ENCODE measurements around the gene IL25.

IL25 gene

DNA sequence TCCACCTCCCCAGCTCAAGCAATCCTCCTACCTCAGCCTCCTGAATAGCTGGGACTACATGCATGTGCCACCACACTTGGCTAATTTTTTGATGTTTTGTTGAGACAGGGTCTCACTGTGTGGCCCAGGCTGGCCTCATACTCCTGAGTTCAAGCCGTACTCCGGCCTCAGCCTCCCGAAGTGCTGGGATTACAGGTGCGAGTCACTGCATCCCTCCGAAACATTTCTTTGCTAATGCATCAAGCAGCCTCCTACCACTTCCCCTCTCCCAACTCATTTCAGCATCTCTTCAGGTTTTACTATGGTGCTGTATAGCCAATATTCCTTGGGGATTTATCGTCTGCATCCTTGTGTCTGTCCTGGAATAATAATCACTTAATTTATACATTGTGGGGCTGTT lies 17.6 kb upstream of the IL25 start:
- DNase-seq = no peak

DNA sequence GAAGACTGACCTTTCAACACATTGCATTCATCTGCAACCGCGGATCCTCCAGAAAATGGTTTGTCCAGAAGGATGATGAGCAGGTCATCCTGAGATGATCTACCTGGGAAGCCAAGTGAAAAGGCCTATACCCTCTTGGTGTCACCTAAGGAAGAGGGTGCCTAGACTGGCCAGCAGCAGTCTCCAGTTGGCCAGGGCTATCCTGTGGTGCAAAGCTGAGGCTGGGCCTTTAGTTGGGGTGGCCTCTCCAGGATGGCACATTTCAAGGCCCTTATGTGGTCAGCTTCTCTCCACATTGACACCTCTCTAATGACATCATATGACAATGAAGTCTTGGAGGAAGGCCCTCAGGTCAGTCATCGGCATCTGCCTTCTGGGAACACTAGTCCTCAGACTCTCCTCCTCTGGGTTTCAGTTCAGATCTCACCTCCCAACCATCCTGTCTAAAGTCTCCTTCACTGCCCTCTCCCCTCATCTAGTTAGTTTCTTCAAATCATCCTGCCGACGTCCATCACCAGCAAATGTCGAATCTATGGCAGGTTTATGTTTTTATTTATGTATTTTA lies 16.7 kb upstream of the IL25 start:
- DNase-seq = no peak

DNA sequence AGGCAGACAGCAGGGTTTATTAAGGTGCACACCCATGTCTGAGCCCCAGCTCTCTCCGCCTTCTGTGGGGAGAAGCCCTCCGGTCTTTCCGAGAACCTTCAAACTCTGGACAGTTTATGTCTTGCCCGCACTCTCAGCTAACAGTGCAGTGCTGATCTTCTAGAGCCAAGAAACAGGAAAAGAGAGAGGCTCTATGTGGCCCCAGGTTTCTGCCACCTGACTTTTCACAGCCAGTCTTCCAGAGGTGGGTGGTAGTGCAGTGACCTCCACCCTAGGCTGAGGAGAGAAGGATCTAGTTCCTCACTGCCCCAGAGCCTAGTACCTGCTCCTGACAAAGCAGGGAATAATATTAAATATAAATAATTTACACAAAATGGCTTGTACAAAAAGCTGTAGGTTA lies 15.9 kb upstream of the IL25 start:
- DNase-seq = no peak

DNA sequence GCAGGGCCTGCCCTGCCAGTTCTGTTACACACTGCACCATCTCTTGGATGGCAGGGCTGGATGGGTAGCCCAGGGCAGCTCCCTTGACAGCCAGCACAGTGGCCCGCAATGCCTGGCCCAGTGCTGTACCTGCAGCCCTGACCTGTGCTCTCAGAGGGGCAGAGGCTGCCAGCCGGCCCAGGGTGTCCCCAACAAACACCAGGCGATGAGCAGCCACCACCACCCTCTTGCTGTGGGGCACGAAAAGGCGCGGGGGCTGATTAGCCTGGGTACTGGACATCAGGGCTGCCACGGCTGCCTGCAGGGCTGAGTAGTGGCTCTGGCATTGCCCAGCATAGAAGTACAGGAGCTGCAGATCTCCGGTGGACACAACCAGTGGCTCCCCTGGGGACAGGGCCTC lies 15.3 kb upstream of the IL25 start:
- DNase-seq = no peak

DNA sequence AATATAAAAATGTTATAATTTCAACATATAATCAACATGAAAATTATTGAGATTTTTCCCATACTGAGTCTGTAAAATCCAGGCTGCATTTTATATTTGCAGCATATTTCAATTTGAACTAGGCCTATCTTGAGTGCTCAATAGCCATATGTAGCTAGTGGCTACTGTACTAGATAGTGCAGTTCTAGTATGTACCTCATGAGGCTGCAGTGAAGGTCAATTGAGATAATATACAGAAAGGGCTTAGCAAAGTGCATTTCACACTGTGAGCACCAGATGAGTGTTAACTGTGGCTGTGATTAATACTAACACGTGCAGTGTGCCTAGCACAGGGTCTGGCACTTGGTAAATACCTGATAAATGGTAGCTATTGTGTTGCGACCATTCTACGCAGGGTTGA lies 14.6 kb upstream of the IL25 start:
- DNase-seq = no peak

DNA sequence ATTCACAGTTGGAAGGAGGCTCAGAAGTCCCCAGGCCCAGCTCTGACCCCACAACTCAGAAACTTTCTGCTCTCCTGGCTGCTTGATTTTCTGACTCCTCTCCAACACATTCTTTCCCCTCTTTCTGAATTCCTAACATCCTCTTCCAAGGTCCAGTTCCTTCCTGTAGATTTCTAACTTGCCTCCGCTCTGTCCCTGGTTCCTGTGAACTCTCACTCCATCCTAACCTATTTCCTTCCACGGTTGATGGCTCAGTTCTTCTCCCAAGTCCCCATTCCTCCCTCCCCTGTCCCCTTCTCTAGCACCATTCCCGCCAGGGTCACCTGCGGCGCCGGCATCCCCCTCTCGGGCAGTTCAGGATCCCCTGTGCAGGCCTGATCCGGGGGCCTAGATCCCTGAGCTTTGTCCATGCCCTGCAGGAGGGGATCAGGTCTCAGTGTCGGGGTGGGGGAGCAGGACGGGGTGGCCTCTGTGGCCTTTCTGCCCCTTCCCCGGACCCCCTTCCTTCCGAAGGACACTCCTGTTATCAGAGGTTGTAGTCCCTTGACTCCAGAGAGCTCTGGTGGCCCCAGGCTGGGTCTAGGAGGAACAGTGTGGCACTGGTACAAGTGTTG lies 13.9 kb upstream of the IL25 start:
- DNase-seq = no peak

DNA sequence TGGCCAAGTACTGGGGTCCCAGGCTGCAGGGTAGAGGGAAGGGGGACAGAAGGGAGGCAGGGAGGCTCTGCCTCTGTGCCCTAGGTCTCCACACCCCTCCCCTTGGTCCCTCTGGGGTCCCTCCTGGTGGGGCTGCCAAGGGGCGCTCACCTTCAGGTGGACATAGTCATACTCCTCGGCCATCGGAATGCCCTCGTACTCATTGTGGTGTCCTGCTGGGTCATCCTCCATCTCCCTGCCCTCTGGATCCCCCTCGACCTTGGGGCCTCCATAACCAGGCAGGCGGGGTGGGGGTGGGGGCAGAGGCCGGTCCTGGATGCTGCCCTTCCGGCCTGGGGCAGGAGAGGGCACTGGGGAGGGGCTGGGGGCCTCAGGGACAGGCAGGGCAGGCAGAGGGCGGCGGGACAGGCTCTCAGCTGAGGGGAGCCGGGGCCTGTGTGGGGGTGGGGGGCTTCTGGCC lies 13.4 kb upstream of the IL25 start:
- DNase-seq = no peak

DNA sequence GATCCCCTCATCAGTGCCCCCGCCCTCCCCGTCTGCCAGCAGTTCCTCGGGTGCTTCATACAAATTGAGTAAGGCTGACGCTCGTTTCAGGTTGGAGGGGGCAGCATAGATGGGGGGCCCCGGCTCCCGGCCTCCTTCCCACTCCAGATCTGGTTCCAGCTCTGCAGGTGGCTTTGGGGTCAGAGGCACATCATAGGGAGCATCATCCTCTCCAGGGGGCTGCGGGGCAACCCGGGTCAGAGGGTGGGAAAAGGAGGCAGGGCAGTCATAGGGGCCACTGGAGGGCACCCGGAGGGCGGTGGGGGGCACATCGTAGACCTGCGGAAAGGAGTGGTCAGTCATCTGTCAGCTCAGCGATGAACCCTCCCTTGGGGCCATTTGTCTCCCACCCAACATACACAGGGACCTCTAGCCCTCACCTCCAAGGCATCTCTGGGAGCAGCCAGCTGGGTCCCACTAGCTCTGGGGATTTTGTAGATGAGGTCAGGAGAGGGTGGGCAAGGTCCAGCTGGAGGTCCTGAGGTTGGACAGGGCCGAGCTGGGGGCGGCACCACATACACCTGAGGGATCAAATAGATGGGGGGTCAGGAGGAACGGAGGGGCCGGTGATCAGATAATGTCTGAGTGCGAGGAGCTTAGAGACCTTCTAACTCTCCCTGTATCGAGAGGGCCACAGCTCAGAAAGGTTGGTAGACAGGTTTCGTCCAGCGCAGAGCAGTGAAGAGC lies 12.7 kb upstream of the IL25 start:
- DNase-seq = no peak

DNA sequence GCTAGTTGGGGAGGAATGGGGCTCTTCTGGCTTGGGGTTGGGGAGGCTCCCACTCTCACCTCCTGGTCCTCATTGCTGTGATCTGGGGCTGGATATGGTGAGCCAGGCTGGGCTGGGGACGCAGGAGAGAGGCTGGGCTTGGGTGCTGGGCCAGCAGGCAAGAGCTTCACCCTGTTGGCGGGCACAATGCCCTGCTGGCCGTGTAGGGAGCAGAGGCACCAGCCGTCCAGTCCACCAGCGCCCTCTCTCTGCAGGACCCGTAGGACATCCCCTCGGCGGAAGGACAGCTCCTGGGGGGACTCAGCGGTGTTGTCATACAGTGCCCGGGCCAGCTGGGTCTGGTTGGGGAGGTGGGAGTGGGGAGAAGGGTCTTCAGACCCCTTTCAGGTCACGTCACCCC lies 12.1 kb upstream of the IL25 start:
- DNase-seq = no peak

DNA sequence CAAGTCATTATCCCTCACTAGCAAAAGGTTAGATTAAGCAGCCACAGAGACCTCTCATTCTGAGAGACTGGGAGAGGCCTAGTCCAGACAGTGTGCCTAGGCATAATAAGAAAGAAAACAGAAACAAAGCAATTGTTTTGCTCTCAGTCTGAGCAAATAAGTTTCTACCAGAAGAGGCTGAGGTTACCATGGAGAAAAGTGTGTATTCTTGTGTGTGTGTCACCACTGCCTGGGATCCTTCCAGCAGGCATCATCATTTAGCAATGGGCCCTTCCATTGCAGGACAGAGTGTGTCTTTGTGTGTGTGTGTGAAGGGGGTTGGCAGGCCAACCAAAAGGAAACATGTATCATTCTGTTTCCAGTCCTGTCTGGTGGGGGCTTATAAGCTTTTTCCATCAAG lies 11.3 kb upstream of the IL25 start:
- DNase-seq = no peak

DNA sequence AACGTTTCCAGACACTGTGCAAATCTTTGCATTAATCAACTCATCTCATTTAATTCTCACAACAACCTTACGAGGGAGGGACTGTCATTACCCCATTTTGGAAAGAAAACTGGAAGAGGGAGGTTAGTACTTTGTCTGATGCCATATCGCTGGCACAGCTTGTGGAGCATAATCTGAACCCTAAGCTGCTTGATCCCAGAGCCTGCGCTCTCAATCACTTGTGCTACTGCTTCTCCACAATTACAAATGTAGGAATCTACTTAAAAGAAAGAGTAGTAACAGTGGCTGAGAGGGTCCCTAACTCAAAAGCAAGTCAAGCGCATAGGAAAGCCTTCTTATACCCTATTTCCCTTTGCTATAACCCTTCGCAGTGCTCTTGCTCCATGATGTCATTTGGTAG lies 10.8 kb upstream of the IL25 start:
- no peak for DNase-seq

DNA sequence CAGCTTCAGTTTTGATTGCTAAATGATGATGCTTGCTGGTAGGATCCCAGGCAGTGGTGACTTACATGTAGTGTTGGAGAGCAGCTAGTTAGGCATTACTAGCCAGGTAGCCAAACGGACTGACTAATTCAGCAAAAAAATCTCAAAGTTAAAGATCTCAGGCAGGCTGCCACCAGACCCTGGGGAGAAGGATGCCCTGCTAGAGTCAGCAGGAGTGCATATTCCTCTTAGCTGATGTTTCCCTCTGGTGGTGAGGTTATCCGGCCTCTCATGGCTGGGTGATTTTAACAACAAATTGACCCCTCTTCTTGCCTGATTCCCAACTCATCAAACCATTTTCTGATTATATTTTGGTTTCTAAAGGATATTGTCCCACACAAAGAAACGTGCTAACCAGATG lies 10.4 kb upstream of the IL25 start:
- DNase-seq = no peak

DNA sequence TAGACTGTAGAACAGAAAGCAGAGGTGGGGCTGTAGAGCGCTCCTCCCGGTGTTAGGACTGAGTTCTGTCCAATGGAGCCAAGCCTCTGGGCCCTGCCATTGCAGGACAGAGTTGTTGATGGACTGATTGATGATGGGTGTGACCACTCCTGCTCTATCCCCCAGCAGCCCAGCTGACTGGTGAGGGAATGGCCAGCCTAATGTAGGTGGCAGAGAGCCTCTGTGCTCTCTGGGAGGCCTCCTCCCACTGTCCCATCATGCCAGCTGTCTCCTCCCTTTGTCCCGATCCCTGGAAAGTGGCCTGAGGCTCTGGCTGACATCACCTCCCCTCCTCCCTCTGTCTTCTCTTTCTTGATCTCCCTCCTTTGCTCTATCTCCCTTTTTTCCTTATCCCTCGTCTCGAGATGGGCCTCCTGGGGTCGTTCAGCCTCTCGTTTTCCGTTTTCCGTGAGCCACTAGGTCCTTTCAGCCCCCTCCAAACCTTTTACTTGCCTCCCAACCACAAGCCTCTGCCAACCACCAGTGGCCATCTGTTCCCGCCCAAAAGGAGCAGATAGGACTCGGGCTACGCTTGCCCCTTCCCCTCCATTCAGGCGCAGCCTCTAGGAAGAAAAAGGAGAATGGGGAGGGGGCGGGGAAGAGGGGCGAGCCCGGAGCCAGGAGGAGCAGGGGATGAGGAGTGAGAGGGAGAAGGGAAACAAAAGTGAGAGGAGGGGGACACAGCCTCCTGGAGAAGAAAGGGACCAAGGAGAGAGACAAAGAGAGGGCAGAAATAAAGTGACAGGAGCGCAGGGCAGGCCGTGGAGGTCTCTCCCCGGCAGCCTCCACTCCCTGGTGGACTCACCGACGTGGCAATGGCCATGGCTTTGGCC lies 8.2 kb upstream of the IL25 start:
- peak; percentile 48 for DNase-seq

DNA sequence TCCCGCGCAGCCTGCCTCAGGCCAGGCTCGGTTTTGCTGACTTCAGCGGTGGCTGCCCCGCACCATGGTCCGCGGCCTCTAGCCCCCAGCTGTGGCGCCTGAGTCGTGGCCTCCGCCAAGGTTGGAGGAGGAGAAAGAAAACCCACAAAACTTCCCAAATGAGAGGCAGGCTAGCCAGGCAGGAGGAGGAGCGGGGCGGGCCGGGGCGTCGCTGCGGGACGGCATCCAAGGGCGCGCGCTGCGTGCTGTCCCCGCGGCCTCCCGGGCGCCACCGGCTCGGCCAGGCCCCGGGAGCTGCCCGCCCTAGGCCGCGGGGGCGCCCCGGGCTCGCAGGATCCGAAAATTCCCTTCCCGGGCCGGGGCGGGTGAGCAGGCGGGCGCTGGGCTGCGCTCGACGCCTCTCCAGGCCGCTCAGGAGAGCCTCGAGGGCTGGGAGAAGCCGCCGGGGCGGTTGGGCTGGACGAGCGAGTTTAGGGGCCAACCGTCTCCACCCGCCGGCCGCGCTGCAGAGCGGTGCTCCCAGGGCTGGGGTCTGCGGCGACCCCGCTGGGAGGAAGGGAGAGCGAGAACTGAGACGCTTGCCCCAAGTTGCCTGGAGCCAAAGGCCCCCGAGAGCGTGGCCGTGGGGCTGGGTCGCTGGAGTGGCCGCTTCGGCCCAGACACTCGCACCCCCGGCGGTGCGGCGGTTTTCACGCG lies 7.4 kb upstream of the IL25 start, which contains the start of gene EFS:
TSS of gene EFS (minus strand) at position 137 of the 696 bp plus-strand sequence. CDS start 147 bp downstream, outside the sequence.
- DNase-seq = no peak

DNA sequence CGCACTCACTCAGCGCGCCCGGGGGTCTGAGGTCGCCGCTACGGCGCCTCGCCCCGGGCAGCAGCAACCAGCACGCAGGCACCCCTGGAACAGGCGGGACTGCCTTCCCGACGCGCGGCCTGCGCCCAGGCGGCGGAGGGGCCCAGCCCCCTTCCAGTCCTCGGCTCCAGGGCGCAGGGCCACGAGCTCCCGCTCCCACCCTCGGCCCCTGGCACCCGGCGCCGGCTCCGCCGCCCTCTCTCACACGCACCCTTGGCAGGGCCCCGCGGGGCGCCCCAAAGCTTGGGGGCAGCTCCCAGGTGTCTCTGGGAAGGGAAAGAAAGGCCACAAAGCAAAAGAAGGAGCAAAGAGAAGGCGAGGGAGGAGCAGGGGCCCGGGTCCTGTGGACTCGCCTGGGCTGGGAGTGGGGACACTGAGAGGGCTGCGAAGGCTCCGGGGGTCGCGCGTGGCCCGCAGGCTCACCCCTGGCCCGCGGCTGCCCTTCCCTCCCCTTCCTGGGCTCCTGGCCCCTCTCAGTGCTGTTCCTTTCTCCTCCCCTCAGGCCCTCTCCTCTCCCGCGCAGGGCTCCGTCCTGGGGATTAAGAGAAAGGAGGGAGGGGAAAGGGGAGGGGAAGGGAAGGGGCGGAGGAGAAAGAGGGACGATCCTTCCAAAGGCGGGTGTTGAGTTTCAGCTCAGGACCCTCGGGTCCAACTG lies 6.7 kb upstream of the IL25 start:
- peak; percentile 86 for DNase-seq

DNA sequence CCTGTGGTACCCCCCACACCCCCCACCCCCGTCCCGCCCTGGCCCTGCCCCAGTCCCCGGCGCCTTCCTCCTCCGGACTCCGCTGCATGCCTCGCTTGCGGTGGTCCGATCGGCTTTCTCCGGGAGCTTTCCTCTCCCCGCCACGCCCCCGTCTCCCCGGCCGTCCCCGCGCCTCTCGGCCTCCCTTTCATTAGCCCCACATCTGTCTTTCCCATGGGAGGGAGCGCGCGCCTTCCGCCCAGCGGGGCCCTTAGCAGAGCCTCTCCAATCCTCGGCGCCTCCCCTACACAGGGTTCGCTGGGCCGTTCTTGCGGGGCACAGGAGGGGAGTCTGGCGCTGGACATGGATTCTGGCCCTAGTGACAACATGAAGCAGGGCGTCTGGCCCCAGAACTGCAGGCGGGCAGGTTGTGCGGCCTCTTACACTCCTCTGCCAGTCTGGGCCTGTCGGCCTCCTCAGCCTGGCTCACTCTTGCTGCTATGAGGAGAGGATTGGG lies 6.1 kb upstream of the IL25 start:
- DNase-seq = peak; percentile 86

DNA sequence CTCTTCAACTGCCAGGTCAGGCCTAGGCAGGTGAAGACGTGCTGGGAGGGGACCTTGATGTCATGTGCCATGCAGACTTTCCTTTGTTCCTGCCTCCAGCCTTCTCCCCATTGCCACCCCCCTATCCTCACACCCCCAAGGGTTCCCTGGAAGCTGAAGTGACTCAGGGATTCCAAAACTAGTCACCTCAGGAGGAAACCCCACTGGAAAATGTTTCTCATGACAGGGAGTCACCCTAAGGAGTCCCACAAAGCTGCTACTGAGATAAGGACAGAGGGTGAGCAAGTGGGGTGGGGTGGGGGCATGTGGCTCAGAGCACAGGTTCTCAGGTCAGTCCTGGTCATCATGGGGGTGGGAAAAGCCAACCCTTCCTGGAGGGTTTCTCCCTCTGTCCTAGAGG lies 2.4 kb upstream of the IL25 start:
- DNase-seq = no peak

DNA sequence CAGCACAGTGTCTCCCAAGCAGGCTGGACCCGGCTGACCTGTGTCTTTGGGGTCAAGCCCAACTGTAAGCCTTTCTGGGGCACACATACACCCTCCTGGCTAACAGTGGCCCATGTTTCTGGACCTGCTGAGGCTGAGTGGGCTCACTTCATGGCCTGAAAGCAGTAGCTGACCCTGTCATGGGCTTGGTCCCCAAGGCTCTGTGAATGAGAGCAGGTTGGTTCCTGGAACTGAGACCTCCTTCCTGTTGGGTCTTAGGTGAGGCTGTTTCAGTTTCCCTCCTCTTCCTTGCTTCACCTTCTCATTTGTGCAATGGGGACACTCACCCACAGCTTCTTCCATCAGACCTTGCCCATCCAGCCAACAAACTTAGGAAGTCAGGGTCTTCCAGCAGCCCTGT lies 744 bp upstream of the IL25 start:
- DNase-seq = no peak

DNA sequence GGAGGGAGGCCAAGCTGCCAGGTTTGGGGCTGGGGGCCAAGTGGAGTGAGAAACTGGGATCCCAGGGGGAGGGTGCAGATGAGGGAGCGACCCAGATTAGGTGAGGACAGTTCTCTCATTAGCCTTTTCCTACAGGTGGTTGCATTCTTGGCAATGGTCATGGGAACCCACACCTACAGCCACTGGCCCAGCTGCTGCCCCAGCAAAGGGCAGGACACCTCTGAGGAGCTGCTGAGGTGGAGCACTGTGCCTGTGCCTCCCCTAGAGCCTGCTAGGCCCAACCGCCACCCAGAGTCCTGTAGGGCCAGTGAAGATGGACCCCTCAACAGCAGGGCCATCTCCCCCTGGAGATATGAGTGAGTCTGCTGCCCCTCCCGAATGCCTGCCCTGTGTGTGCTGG lies 432 bp downstream of the IL25 start:
- no peak for DNase-seq

DNA sequence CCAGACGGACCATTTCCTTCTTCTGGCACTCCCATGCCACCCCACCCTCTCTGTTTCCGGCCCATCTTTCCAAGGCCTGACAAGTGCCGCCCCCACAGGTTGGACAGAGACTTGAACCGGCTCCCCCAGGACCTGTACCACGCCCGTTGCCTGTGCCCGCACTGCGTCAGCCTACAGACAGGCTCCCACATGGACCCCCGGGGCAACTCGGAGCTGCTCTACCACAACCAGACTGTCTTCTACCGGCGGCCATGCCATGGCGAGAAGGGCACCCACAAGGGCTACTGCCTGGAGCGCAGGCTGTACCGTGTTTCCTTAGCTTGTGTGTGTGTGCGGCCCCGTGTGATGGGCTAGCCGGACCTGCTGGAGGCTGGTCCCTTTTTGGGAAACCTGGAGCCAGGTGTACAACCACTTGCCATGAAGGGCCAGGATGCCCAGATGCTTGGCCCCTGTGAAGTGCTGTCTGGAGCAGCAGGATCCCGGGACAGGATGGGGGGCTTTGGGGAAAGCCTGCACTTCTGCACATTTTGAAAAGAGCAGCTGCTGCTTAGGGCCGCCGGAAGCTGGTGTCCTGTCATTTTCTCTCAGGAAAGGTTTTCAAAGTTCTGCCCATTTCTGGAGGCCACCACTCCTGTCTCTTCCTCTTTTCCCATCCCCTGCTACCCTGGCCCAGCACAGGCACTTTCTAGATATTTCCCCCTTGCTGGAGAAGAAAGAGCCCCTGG lies 3.1 kb downstream of the IL25 start:
- DNase-seq = no peak

DNA sequence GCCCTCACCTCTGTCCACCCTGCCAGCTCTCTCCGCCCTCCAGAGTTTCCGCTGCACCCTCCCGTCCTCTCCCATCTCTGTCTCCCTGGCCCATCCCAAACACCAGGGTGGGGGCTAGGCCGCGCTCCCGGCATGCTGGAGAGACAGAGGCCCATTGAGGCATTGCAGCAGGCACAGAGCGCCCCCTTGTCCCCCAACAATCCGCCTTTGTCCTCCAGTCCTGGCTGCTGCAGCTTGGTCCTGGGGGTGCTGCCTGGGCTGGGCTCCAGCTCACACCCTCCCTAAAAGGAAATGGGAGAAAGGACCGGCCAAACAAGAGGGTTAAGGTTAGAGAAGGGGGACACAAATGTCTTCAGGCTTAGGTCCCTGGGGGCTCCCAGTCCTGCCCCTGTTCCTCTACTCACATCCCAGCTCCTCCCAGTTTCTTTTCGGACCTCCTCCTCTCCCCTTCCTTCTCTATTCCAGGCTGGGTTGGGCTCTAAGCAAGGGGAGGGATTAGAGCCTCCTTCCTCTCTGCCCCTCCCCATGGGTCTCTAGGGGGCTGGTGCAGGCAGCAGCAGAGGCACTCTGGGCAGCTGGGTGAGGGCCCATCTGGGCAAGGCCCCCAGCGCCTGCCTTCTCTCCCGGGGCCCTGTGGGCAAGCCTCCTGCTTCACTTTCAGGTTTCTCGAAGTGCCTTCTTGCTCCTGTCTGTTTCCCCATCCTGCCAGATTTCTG lies 4.0 kb downstream of the IL25 start, which contains the start of gene CMTM5:
TSS of gene CMTM5 (plus strand) at position 565 of the 716 bp plus-strand sequence. CDS start 206 bp downstream, outside the sequence.
- DNase-seq = no peak

Measured in NCI-H1694 treated with DMSO at 0.1 percent for 48 hours (cell line).